Measurements from ENCODE around the gene NUCB1. TPM values are rescaled to one million over a fixed set of nuclear protein-coding genes. Genes with fewer than 3 reads are reported as not detected.
A peak's percentile ranks its signal among the peaks of the same experiment; 100 is the strongest.
"Not testable (repeated sequence)": the region's sequence is repeated elsewhere in the genome, so short reads cannot be mapped to it uniquely, and the experiment has no call there.

Gene NUCB1
- total RNA-seq (2014; rRNA removed; shearing (Covaris generic)) = 203 and 249 TPM in 2 replicates

GRCh38 chr19:48899781-48900476 lies at the start of gene NUCB1:
NUCB1 (plus strand) TSS chr19:48900312; CDS start chr19:48900797, 485 bp downstream.
- DNase-seq (ENCODE audit: low read depth) = peak; percentile 99

GRCh38 chr19:48852292-48852691 lies 47.8 kb upstream of the NUCB1 start:
- DNase-seq (ENCODE audit: low read depth) = no peak

- DNase-seq (ENCODE audit: low read depth) = no peak
Measured at GRCh38 chr19:48853483-48853882, 46.6 kb upstream of the NUCB1 start.

GRCh38 chr19:48854103-48854502 lies 46.0 kb upstream of the NUCB1 start:
- DNase-seq (ENCODE audit: low read depth) = no peak

- DNase-seq (ENCODE audit: low read depth) = no peak
Measured at GRCh38 chr19:48856921-48857320, 43.2 kb upstream of the NUCB1 start.

GRCh38 chr19:48858984-48859710 lies 41.0 kb upstream of the NUCB1 start:
- no peak for DNase-seq (ENCODE audit: low read depth)

- no peak for DNase-seq (ENCODE audit: low read depth)
Measured at GRCh38 chr19:48859711-48860572, 40.2 kb upstream of the NUCB1 start.

GRCh38 chr19:48861313-48861712 lies 38.8 kb upstream of the NUCB1 start:
- DNase-seq (ENCODE audit: low read depth) = no peak

GRCh38 chr19:48862827-48863226 lies 37.3 kb upstream of the NUCB1 start:
- no peak for DNase-seq (ENCODE audit: low read depth)

- DNase-seq (ENCODE audit: low read depth) = no peak
Measured at GRCh38 chr19:48866692-48867091, 33.4 kb upstream of the NUCB1 start.

GRCh38 chr19:48867123-48867745 lies 32.9 kb upstream of the NUCB1 start:
- DNase-seq (ENCODE audit: low read depth) = no peak

GRCh38 chr19:48867746-48868113 lies 32.4 kb upstream of the NUCB1 start:
- DNase-seq (ENCODE audit: low read depth) = peak; percentile 28

- peak; percentile 65 for DNase-seq (ENCODE audit: low read depth)
Measured at GRCh38 chr19:48868114-48868886, 31.8 kb upstream of the NUCB1 start, which contains the start of gene PLEKHA4. PLEKHA4 (minus strand) TSS chr19:48868617; CDS start chr19:48867620, 997 bp downstream.

GRCh38 chr19:48870048-48870447 lies 30.1 kb upstream of the NUCB1 start:
- DNase-seq (ENCODE audit: low read depth) = no peak

- DNase-seq (ENCODE audit: low read depth) = not testable (repeated sequence)
Measured at GRCh38 chr19:48871471-48872181, 28.5 kb upstream of the NUCB1 start.

GRCh38 chr19:48872182-48872883 lies 27.8 kb upstream of the NUCB1 start, which contains the start of gene PPP1R15A:
PPP1R15A (plus strand) TSS chr19:48872421; CDS start chr19:48873234, 813 bp downstream.
- peak; percentile 98 for DNase-seq (ENCODE audit: low read depth)

GRCh38 chr19:48872884-48873475 lies 27.1 kb upstream of the NUCB1 start:
- DNase-seq (ENCODE audit: low read depth) = peak; percentile 96

GRCh38 chr19:48873476-48874302 lies 26.4 kb upstream of the NUCB1 start:
- no peak for DNase-seq (ENCODE audit: low read depth)
